HCT116 (cell line): Measurements from ENCODE around the gene TRIM67. TPM values are rescaled to one million over a fixed set of nuclear protein-coding genes. Genes with fewer than 3 reads are reported as not detected.

ENCODE experiments used
- ATAC-seq: fragments of 200-7000 bp; cut with Tn5 transposase; 2 replicates; pipeline ENCODE4 v1.9.1; 2020; ENCODE audit warnings: mild to moderate bottlenecking, moderate library complexity
- BruUV-seq: library from RNA; stranded (reverse); fragments of 400-500 nt; replicated peaks from 2 replicates; lab custom pipeline; 2021; lab: Mats Ljungman, UMichigan
- CTCF ChIA-PET: fragments of 300-600 bp; sonication (Branson Sonifier 250); formaldehyde crosslinking; loops from one replicate; lab custom pipeline; 2021; ENCODE audit warnings: antibody characterized with exemption; lab: Charles Lee
- POLR2A ChIA-PET: fragments of 300-600, 350-600 bp; sonication (Branson Sonifier 250); formaldehyde crosslinking; loops from one replicate; lab custom pipeline; 2021; ENCODE audit warnings: antibody characterized with exemption; lab: Charles Lee
- RAD21 ChIA-PET, 2 experiments: fragments of 300-600 bp; sonication (Branson Sonifier 250); formaldehyde crosslinking; loops; one replicate each; lab custom pipeline; 2023; ENCODE audit warnings: low total read pairs in 2 of 2; ENCODE audit not compliant: uncharacterized antibody in 2 of 2, unreplicated experiment in 2 of 2, low non-redundant PET in 1 of 2; lab: Charles Lee
- DNase-seq: peaks from one replicate; pipeline ENCODE4 v3.0.0-alpha.2; 2010; ENCODE audit warnings: low read depth, low spot score
- H2AFZ ChIP-seq: fragments of 200-600 bp; shearing (Covaris generic), sonication (generic); 2 replicates; pipeline ENCODE4 v1.6.1; 2017; ENCODE audit warnings: low read depth, mixed run types, mixed read lengths, antibody characterized with exemption, low read length; ENCODE audit not compliant: poor library complexity, severe bottlenecking
- H3K27ac ChIP-seq: 2 replicates; pipeline ENCODE4 v1.5.1; 2012; ENCODE audit warnings: low read depth, low read length
- H3K27me3 ChIP-seq: fragments of 200-600 bp; sonication (generic); 2 replicates; pipeline ENCODE4 v1.6.1; 2016; ENCODE audit warnings: mixed run types, low read length, mixed read lengths; ENCODE audit not compliant: insufficient read depth
- H3K36me3 ChIP-seq, 2 experiments: fragments of 200-500 bp in 1 of 2; fragments of 200-600 bp in 1 of 2; sonication (Bioruptor generic) in 1 of 2; sonication (generic) in 1 of 2; 2 replicates each; pipeline versions ENCODE4 v1.5.1 to v1.6.1; 2014 to 2016; ENCODE audit warnings: low read length in 2 of 2, inconsistent platforms in 1 of 2, mixed read lengths in 1 of 2, mixed run types in 1 of 2; ENCODE audit not compliant: insufficient read depth in 2 of 2, control insufficient read depth in 1 of 2
- H3K4me1 ChIP-seq, 2 experiments: fragments of 200-600 bp in 1 of 2; sonication (generic) in 1 of 2; 2 replicates each; pipeline versions ENCODE4 v1.5.1 to v1.6.1; 2012 to 2017; ENCODE audit warnings: low read length in 2 of 2, inconsistent platforms in 1 of 2, mild to moderate bottlenecking in 1 of 2, mixed read lengths in 1 of 2, mixed run types in 1 of 2, moderate library complexity in 1 of 2; ENCODE audit not compliant: insufficient read depth in 2 of 2, control insufficient read depth in 1 of 2
- H3K4me2 ChIP-seq: fragments of 200-600 bp; sonication (generic); 2 replicates; pipeline ENCODE4 v1.6.1; 2017; ENCODE audit warnings: mixed run types, low read length, mixed read lengths
- H3K4me3 ChIP-seq, 2 experiments: fragments of 200-600 bp in 1 of 2; sonication (generic) in 1 of 2; replicated peaks in 1 of 2; 2 replicates each; pipeline ENCODE4 v1.5.1; 2011 to 2016; ENCODE audit warnings: low read length in 2 of 2, control low read depth in 1 of 2, low read depth in 1 of 2, mild to moderate bottlenecking in 1 of 2, mixed read lengths in 1 of 2, mixed run types in 1 of 2
- H3K79me2 ChIP-seq: fragments of 200-600 bp; sonication (generic); 2 replicates; pipeline ENCODE4 v1.6.1; 2017; ENCODE audit warnings: mild to moderate bottlenecking, mixed run types, low read length, moderate library complexity, mixed read lengths; ENCODE audit not compliant: insufficient read depth
- H3K9ac ChIP-seq: fragments of 200-600 bp; sonication (generic); 2 replicates; pipeline ENCODE4 v1.6.1; 2016; ENCODE audit warnings: low read length, mixed read lengths
- H3K9me2 ChIP-seq: fragments of 200-600 bp; sonication (generic), shearing (Covaris generic); 2 replicates; pipeline ENCODE4 v1.6.1; 2017; ENCODE audit warnings: mixed run types, mild to moderate bottlenecking, moderate library complexity; ENCODE audit not compliant: insufficient read depth
- H3K9me3 ChIP-seq, 2 experiments: fragments of 200-500 bp in 1 of 2; fragments of 200-600 bp in 1 of 2; sonication (Bioruptor generic) in 1 of 2; sonication (generic) in 1 of 2; 2 replicates each; pipeline ENCODE4 v1.6.1; 2014 to 2017; ENCODE audit warnings: low read length in 2 of 2, mixed read lengths in 2 of 2, inconsistent platforms in 1 of 2, low read depth in 1 of 2, mild to moderate bottlenecking in 1 of 2, mixed run types in 1 of 2, moderate library complexity in 1 of 2; ENCODE audit not compliant: control insufficient read depth in 1 of 2, insufficient read depth in 1 of 2
- H4K20me1 ChIP-seq: fragments of 200-600 bp; sonication (generic), shearing (Covaris generic); 2 replicates; pipeline ENCODE4 v1.6.1; 2017; ENCODE audit warnings: mixed run types, mild to moderate bottlenecking, moderate library complexity; ENCODE audit not compliant: insufficient read depth
- CBX3 ChIP-seq: IDR thresholded peaks from 2 replicates; pipeline ENCODE4 v1.6.1; 2012; ENCODE audit warnings: low read depth
- CEBPB ChIP-seq: IDR thresholded peaks from 2 replicates; pipeline ENCODE4 v1.6.1; 2012; ENCODE audit warnings: low read depth
- EGR1 ChIP-seq: IDR thresholded peaks from 2 replicates; pipeline ENCODE4 v1.6.1; 2012; ENCODE audit warnings: low read depth
- ELF1 ChIP-seq: IDR thresholded peaks from 2 replicates; pipeline ENCODE4 v1.6.1; 2012; ENCODE audit warnings: low read depth, borderline replicate concordance
- EZH2 ChIP-seq: fragments of 200-600 bp; sonication (generic); IDR thresholded peaks from 2 replicates; pipeline ENCODE4 v1.6.1; 2017; ENCODE audit warnings: antibody characterized with exemption, mixed run types
- EZH2phosphoT487 ChIP-seq: fragments of 200-600 bp; IDR thresholded peaks from 2 replicates; pipeline ENCODE4 v1.6.1; 2018; ENCODE audit warnings: antibody characterized with exemption, borderline replicate concordance
- FOSL1 ChIP-seq: IDR thresholded peaks from 2 replicates; pipeline ENCODE4 v1.6.1; 2012; ENCODE audit warnings: low read depth
- JUND ChIP-seq: IDR thresholded peaks from 2 replicates; pipeline ENCODE4 v1.6.1; 2012
- POLR2A ChIP-seq: IDR thresholded peaks from 2 replicates; pipeline ENCODE4 v1.7.0; 2011; ENCODE audit warnings: borderline replicate concordance; ENCODE audit not compliant: insufficient read depth, insufficient read length; ENCODE audit errors: extremely low read depth
- POLR2AphosphoS5 ChIP-seq: IDR thresholded peaks from 2 replicates; pipeline ENCODE4 v1.6.1; 2011; ENCODE audit warnings: mild to moderate bottlenecking, low read depth, low read length, moderate library complexity
- RAD21 ChIP-seq: IDR thresholded peaks from 2 replicates; pipeline ENCODE4 v1.6.1; 2012; ENCODE audit warnings: low read depth, mild to moderate bottlenecking
- SIN3A ChIP-seq: IDR thresholded peaks from 2 replicates; pipeline ENCODE4 v1.6.1; 2012; ENCODE audit warnings: low read depth
- SP1 ChIP-seq: IDR thresholded peaks from 2 replicates; pipeline ENCODE4 v1.6.1; 2012; ENCODE audit warnings: low read depth
- SRF ChIP-seq: IDR thresholded peaks from 2 replicates; pipeline ENCODE4 v1.6.1; 2012; ENCODE audit warnings: low read depth
- TCF7L2 ChIP-seq: IDR thresholded peaks from 2 replicates; pipeline ENCODE4 v1.7.0; 2011; ENCODE audit warnings: borderline replicate concordance, inconsistent platforms; ENCODE audit not compliant: insufficient read depth, insufficient read length; ENCODE audit errors: extremely low read depth
- ZFX ChIP-seq: fragments of 450-650 bp; IDR thresholded peaks from 2 replicates; pipeline ENCODE4 v1.6.1; 2017
- ZNF274 ChIP-seq: fragments of 200-500 bp; sonication (Bioruptor generic); IDR thresholded peaks from 2 replicates; pipeline ENCODE4 v1.6.1; 2014; ENCODE audit warnings: mild to moderate bottlenecking, low read depth, low read length, inconsistent platforms
- intact Hi-C: fragments of 100-400 bp; cut with micrococcal nuclease; formaldehyde crosslinking; loops from 2 replicates; pipeline ENCODE4 v1.10.0; 2022
- total RNA-seq: library from RNA; stranded (reverse); gene quantifications from one replicate; pipeline ENCODE4 v1.2.1, GENCODE V29; 2021; ENCODE audit not compliant: unreplicated experiment
- TF ChIP-seq, protein P1 (sequence below): IDR thresholded peaks from 2 replicates; pipeline ENCODE4 v1.6.1; 2012
- TF ChIP-seq, protein P2 (sequence below): IDR thresholded peaks from 2 replicates; pipeline ENCODE4 v1.6.1; 2012; ENCODE audit warnings: low read depth
- TF ChIP-seq, protein P3 (sequence below), 3 experiments: fragments of 200-600 bp in 1 of 3; sonication (generic) in 1 of 3; IDR thresholded peaks in 2 of 3; conservative IDR thresholded peaks in 1 of 3; 2 replicates each; pipeline ENCODE4 v1.5.1; 2012 to 2017; ENCODE audit warnings: low read depth in 2 of 3, low read length in 2 of 3, antibody characterized with exemption in 1 of 3, borderline replicate concordance in 1 of 3, control low read depth in 1 of 3, mild to moderate bottlenecking in 1 of 3, mixed read lengths in 1 of 3, mixed run types in 1 of 3, moderate library complexity in 1 of 3; ENCODE audit not compliant: insufficient read depth in 1 of 3

The TRIM67 gene
- total RNA-seq, 1 experiment from 2014 or later: 0.02 TPM

DNA sequence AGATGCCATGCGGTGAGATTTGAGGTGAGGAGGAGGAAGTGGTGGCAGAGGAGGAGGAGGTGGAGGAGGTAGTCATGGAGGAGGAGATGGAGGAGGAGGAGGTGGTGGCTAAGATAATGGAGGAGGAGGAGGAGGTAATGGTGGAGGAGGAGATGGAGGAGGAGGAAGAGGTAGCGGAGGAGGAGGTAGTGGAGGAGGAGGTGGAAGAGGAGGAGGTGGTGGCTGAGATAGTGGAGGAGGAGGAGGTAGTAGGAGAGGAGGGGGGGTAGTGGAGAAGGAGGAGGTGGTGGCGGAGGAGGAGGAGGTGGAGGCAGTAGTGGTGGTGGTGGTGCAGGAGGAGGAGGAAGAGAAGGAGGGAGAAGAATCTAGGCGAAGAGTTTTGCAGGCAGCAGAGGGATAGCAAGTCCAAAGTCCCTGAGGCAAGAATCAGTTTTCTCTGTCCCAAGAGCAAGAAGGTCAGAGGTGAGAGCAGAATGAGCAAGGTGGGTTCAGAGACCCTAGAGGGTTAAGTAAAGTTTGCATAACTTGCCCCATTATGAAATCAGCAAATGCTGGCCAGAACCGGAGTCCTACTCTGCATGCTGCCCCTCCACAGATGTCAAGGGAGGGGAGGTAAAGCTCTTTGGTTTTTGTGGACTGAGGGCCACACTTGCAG lies 40.2 kb downstream of the TRIM67 start:
- no peak overlapping the region for H3K27ac ChIP-seq
- no TSS peak for BruUV-seq
- no peaks in the 10 kb centered on the region for H3K4me1 ChIP-seq
- POLR2A ChIA-PET: no interaction called here
- H3K36me3 ChIP-seq: no peaks in the 10 kb centered on the region
- no peak overlapping the region for H3K4me3 ChIP-seq
- CTCF ChIA-PET: no interaction called here
- ATAC-seq (no peak), DNase-seq (no peak)
- no peaks in the 10 kb centered on the region for H3K9me3 ChIP-seq
- peaks cover 33% of the 10 kb centered on the region; the same call in 1 of the 2 replicates for H3K27me3 ChIP-seq
- H3K79me2 ChIP-seq: no peaks in the 10 kb centered on the region
- no peak overlapping the region for H3K9ac ChIP-seq
- H4K20me1 ChIP-seq: no peaks in the 10 kb centered on the region
- TF ChIP-seq EGR1: no peak
- no peak for TF ChIP-seq ELF1
- no peak for TF ChIP-seq POLR2AphosphoS5
- no peak for TF ChIP-seq EZH2
- TF ChIP-seq CBX3: no peak
- no peak for TF ChIP-seq SP1
- no peak for TF ChIP-seq TCF7L2
- TF ChIP-seq, protein P1, sequence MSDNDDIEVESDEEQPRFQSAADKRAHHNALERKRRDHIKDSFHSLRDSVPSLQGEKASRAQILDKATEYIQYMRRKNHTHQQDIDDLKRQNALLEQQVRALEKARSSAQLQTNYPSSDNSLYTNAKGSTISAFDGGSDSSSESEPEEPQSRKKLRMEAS: no peak
- TF ChIP-seq SRF: no peak
- TF ChIP-seq, protein P2, sequence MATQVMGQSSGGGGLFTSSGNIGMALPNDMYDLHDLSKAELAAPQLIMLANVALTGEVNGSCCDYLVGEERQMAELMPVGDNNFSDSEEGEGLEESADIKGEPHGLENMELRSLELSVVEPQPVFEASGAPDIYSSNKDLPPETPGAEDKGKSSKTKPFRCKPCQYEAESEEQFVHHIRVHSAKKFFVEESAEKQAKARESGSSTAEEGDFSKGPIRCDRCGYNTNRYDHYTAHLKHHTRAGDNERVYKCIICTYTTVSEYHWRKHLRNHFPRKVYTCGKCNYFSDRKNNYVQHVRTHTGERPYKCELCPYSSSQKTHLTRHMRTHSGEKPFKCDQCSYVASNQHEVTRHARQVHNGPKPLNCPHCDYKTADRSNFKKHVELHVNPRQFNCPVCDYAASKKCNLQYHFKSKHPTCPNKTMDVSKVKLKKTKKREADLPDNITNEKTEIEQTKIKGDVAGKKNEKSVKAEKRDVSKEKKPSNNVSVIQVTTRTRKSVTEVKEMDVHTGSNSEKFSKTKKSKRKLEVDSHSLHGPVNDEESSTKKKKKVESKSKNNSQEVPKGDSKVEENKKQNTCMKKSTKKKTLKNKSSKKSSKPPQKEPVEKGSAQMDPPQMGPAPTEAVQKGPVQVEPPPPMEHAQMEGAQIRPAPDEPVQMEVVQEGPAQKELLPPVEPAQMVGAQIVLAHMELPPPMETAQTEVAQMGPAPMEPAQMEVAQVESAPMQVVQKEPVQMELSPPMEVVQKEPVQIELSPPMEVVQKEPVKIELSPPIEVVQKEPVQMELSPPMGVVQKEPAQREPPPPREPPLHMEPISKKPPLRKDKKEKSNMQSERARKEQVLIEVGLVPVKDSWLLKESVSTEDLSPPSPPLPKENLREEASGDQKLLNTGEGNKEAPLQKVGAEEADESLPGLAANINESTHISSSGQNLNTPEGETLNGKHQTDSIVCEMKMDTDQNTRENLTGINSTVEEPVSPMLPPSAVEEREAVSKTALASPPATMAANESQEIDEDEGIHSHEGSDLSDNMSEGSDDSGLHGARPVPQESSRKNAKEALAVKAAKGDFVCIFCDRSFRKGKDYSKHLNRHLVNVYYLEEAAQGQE: no peak
- no peak for TF ChIP-seq FOSL1
- TF ChIP-seq JUND: no peak
- no peak for TF ChIP-seq ZFX
- TF ChIP-seq POLR2A: no peak
- no peak for TF ChIP-seq CEBPB
- TF ChIP-seq ZNF274: no peak
- no peak for TF ChIP-seq EZH2phosphoT487
- no peak for TF ChIP-seq RAD21
- no peak for TF ChIP-seq SIN3A
- TF ChIP-seq, protein P3, sequence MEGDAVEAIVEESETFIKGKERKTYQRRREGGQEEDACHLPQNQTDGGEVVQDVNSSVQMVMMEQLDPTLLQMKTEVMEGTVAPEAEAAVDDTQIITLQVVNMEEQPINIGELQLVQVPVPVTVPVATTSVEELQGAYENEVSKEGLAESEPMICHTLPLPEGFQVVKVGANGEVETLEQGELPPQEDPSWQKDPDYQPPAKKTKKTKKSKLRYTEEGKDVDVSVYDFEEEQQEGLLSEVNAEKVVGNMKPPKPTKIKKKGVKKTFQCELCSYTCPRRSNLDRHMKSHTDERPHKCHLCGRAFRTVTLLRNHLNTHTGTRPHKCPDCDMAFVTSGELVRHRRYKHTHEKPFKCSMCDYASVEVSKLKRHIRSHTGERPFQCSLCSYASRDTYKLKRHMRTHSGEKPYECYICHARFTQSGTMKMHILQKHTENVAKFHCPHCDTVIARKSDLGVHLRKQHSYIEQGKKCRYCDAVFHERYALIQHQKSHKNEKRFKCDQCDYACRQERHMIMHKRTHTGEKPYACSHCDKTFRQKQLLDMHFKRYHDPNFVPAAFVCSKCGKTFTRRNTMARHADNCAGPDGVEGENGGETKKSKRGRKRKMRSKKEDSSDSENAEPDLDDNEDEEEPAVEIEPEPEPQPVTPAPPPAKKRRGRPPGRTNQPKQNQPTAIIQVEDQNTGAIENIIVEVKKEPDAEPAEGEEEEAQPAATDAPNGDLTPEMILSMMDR (IDR thresholded peaks at IDR 0.05 in 2 of 3, conservative IDR thresholded peaks at IDR 0.05 in 1 of 3; ENCODE audit: borderline replicate concordance in 1 of 3, insufficient read depth in 1 of 3, low read depth in 2 of 3, low read length in 2 of 3): no peak
- TF ChIP-seq, all 23 proteins: peak for 0
- Histone ChIP-seq H3K9me2 (no peaks in the 10 kb centered on the region), H3K4me2 (no peak overlapping the region), H2AFZ (no peak overlapping the region)
- RAD21 ChIA-PET: no interaction called here
- intact Hi-C loops: no loop called here
